ENCODE results near the gene NPM1.

The NPM1 gene

DNA sequence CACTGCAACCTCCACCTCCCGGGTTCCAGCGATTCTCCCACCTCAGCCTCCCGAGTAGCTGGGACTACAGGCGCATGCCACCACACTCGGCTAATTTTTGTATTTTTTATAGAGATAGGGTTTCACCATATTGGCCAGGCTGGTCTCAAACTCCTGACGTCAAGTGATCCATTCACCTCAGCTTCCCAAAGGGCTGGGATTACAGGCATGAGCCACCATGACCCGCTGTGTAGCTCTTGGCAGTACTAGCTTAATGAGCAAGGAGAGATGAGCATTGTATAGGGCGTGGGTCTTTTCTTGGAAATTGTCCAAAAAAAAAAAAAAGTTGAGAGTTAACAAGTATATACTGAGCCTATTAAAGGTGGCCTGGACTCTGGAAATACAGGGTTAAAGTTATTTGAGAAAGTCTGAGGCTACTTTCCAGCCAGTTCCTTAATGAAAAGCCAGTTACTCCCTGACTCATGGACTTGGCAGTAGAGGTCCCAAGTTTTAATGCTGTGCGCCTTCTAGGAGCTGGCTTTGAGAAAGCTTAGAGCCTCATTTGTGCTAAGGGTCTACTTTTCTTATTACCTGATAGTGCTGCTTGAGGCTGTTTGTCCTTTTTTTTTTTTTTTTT is 27.6 kb downstream of the NPM1 start:
- TF ChIP-seq, protein P1, sequence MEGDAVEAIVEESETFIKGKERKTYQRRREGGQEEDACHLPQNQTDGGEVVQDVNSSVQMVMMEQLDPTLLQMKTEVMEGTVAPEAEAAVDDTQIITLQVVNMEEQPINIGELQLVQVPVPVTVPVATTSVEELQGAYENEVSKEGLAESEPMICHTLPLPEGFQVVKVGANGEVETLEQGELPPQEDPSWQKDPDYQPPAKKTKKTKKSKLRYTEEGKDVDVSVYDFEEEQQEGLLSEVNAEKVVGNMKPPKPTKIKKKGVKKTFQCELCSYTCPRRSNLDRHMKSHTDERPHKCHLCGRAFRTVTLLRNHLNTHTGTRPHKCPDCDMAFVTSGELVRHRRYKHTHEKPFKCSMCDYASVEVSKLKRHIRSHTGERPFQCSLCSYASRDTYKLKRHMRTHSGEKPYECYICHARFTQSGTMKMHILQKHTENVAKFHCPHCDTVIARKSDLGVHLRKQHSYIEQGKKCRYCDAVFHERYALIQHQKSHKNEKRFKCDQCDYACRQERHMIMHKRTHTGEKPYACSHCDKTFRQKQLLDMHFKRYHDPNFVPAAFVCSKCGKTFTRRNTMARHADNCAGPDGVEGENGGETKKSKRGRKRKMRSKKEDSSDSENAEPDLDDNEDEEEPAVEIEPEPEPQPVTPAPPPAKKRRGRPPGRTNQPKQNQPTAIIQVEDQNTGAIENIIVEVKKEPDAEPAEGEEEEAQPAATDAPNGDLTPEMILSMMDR (IDR thresholded peaks at IDR 0.05; ENCODE audit: control insufficient read depth, extremely low read depth, insufficient read depth), result no peak
- H3K4me3 ChIP-seq (ENCODE audit: low read depth, low read length), result no peak overlapping the region
- peak; percentile 32 for DNase-seq (ENCODE audit: low read depth)

DNA sequence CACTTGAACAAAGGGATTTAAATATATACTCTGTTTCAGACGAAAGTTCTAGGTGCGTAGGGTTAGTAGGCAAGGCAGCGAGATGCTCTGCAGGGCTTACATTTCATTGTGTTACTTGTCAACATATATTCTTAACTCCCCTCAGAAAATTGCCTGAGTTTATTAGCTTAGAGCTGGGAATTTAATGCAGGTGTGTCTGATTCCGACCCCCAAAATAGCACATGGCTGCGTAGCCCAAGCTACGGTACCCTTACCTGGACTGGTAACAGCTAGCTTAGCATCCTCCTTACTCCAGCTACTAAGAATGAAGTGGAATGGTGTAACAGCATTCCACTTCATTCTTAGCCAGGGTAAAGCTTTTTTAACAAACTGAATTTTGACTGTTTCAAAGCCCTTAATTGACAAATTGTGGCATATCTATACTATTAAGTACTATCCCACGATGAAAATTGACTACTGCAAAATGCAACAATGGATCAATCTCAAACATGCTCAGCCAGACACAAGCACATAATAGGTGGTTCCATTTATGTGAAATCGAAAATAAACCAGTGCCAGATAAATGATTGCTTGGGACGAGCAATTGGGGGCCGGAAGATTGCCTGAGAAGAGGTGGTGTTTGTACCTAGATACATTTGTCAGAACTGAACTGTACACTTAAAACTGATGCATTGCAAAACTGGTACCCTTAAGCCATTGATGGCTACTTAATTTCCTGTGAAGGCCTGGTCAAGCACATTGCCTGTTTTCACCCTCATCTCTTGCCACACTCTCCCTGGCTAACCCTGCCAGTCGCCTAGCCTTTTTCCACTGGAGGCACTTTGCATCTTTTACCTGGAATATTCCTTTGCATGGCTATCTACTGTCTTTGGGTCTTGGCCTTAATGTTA is 28.8 kb downstream of the NPM1 start:
- TF ChIP-seq, protein P1 (IDR thresholded peaks at IDR 0.05; ENCODE audit: control insufficient read depth, extremely low read depth, insufficient read depth), result no peak
- no peak overlapping the region for H3K4me3 ChIP-seq (ENCODE audit: low read depth, low read length)
- DNase-seq (ENCODE audit: low read depth), result no peak

DNA sequence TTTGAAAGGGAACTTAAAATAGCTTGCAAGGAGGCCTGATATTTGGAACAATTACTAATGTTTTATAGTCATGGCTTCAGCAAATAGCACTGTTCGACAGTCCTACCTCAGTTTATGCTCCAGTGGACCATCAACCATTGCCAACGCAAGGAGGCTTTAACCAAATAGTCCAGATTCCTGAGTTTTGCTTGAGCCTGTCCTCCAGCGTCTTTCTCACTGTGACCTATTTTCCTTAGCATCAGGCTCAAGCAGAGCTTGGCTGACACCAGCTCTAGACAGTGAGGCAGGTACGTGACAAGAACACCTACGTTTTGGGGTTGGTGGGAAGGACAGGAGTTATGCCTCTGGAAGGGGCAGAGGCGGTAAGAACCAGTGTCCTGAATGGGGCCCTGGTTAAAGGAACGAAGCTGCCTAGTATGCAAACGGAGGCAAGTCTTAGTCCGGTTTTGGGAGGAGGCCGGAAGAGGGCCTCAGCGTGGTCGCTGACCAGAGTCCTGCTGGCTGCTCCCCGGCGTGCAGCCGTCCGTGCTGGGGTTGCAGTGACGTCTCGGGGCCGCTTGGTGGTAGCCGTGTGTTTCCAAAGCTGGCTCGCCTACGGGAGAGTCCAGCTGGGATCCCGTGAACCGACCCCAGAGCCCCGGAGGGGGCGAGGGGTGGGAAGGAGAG is 30.8 kb downstream of the NPM1 start:
- TF ChIP-seq, protein P1 (IDR thresholded peaks at IDR 0.05; ENCODE audit: control insufficient read depth, extremely low read depth, insufficient read depth), result peak; percentile 99
- peak; percentile 39 for DNase-seq (ENCODE audit: low read depth)
- no peak overlapping the region for H3K4me3 ChIP-seq (ENCODE audit: low read depth, low read length)

DNA sequence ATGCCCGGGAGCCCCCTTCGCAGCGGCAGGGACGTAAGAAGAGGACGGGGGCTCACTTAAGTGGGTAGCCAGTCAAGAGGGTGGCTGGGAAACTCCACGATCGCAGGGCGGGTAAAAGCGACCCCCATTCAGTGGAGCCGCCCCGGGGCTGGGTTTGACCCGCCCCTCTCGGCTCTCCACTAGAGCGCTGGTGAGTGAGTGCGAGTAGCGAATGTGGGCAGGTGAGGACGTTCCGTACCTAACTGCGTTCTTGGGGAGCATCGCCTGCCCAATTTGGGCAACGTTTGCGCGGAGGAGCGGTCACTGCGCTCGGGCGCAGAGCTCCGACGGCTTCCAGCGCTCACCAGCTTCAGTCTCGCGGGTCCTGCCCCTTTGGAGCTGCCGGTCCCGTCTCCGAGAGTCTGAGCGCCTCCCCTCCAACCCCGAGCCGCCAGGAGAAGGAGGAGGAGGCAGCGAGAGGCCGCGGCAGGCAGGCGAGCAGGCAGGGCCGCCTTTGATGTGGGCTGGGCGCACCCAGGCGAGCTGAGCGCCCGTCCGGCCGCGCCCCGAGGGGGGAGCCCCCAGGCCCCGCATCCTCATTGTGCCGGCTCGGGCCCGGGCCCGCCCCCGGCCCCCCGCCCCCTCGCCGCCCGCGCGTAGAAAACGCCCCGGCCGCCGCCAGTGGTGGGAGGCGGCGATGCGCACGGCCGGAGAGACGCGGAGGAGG is 31.5 kb downstream of the NPM1 start, which contains the start of gene FGF18:
TSS of gene FGF18 (plus strand) at position 666 of the 706 bp plus-strand sequence. CDS start 553 bp downstream, outside the sequence.
- no peak for DNase-seq (ENCODE audit: low read depth)
- no peak within 1 kb of the TSS for H3K4me3 ChIP-seq (ENCODE audit: low read depth, low read length)
- TF ChIP-seq, protein P1 (IDR thresholded peaks at IDR 0.05; ENCODE audit: control insufficient read depth, extremely low read depth, insufficient read depth), result no peak

DNA sequence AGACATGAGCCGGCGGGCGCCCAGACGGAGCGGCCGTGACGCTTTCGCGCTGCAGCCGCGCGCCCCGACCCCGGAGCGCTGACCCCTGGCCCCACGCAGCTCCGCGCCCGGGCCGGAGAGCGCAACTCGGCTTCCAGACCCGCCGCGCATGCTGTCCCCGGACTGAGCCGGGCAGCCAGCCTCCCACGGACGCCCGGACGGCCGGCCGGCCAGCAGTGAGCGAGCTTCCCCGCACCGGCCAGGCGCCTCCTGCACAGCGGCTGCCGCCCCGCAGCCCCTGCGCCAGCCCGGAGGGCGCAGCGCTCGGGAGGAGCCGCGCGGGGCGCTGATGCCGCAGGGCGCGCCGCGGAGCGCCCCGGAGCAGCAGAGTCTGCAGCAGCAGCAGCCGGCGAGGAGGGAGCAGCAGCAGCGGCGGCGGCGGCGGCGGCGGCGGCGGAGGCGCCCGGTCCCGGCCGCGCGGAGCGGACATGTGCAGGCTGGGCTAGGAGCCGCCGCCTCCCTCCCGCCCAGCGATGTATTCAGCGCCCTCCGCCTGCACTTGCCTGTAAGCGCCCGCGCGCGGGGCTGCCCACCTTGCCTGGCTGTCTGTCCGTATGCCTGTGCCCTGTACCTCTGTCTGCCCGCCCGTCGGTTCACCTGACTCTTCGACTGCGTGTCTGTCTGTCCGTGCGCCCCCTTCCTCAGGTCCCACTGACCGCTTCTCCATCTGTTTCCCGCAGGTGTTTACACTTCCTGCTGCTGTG is 32.2 kb downstream of the NPM1 start:
- DNase-seq (ENCODE audit: low read depth), result no peak
- no peak overlapping the region for H3K4me3 ChIP-seq (ENCODE audit: low read depth, low read length)
- TF ChIP-seq, protein P1 (IDR thresholded peaks at IDR 0.05; ENCODE audit: control insufficient read depth, extremely low read depth, insufficient read depth), result no peak
